Astrocyte of the cerebellum (primary cell): ENCODE results near the gene CCDC82.

Experiments used
- DNase-seq: peaks from one replicate; pipeline ENCODE4 v3.0.0-alpha.2; 2011; ENCODE audit warnings: low read depth
- H3K4me3 ChIP-seq: 2 replicates; pipeline ENCODE4 v1.5.1; 2011; ENCODE audit warnings: mild to moderate bottlenecking, low read depth, low read length, moderate library complexity
- CTCF ChIP-seq: IDR thresholded peaks from 2 replicates; pipeline ENCODE4 v1.5.1; 2012; ENCODE audit warnings: low read length, low read depth, moderate library complexity, mild to moderate bottlenecking; ENCODE audit errors: missing control alignments
- in situ Hi-C: cut with HindIII; loops from 2 replicates; pipeline ENCODE4 v1.10.0; 2017; ENCODE audit warnings: low sequenced_read_pairs

CCDC82 gene

GRCh38 chr11:96313163-96313562 is 76.5 kb downstream of the CCDC82 start:
- in situ Hi-C loops, result no loop called here
- TF ChIP-seq CTCF, result no peak

GRCh38 chr11:96311120-96311568 is 78.6 kb downstream of the CCDC82 start:
- in situ Hi-C loops, result no loop called here
- no peak for TF ChIP-seq CTCF
- no peak for DNase-seq
- H3K4me3 ChIP-seq, result no peak overlapping the region

More at GRCh38 chr11:96313163-96313562, 76.5 kb downstream of the CCDC82 start:
- H3K4me3 ChIP-seq, result no peak overlapping the region
- no peak for DNase-seq

GRCh38 chr11:96310236-96310635 is 79.5 kb downstream of the CCDC82 start:
- no peak for TF ChIP-seq CTCF
- in situ Hi-C loops, result no loop called here

GRCh38 chr11:96309643-96310017 is 80.1 kb downstream of the CCDC82 start:
- TF ChIP-seq CTCF, result no peak
- in situ Hi-C loops, result loop anchor here (5.0 kb wide), 1 partner anchor 52 kb away; no protein-coding TSS in a partner anchor
- no peak for DNase-seq
- H3K4me3 ChIP-seq, result no peak overlapping the region

More at GRCh38 chr11:96310236-96310635, 79.5 kb downstream of the CCDC82 start:
- no peak overlapping the region for H3K4me3 ChIP-seq
- no peak for DNase-seq

- H3K4me3 ChIP-seq, result no peak overlapping the region
- no peak for DNase-seq
- TF ChIP-seq CTCF, result no peak
These were observed 80.6 kb downstream of the CCDC82 start for GRCh38 chr11:96309016-96309642.

GRCh38 chr11:96307776-96308140 is 82.0 kb downstream of the CCDC82 start:
- TF ChIP-seq CTCF, result no peak
- DNase-seq, result peak; percentile 70
- H3K4me3 ChIP-seq, result peak overlapping the region; percentile 23
- in situ Hi-C loops, result loop anchor here (5.0 kb wide), 1 partner anchor 50 kb away; no protein-coding TSS in a partner anchor

More at GRCh38 chr11:96309016-96309642, 80.6 kb downstream of the CCDC82 start:
- in situ Hi-C loops, result loop anchor here (5.0 kb wide), 1 partner anchor 52 kb away; no protein-coding TSS in a partner anchor
